HepG2 (cell line): ENCODE results near the gene HOMEZ. TPM values are rescaled to one million over a fixed set of nuclear protein-coding genes. Genes with fewer than 3 reads are reported as not detected.

Experiments
- BCL6 ChIP-seq: IDR thresholded peaks from 2 replicates; pipeline ENCODE4 v1.6.1; 2016; ENCODE audit warnings: missing genetic modification reagents, missing compliant biosample characterization
- HNRNPL ChIP-seq: fragments of 200-400 bp; formaldehyde crosslinking; IDR thresholded peaks from 2 replicates; pipeline ENCODE4 v1.6.1; 2017; ENCODE audit warnings: mild to moderate bottlenecking, low read depth, low read length
- MAF1 ChIP-seq: sonication (generic); formaldehyde crosslinking; IDR thresholded peaks from 2 replicates; pipeline ENCODE4 v1.5.0; 2020; ENCODE audit warnings: missing genetic modification reagents, borderline replicate concordance
- NKX3-1 ChIP-seq: sonication (generic); formaldehyde crosslinking; IDR thresholded peaks from 2 replicates; pipeline ENCODE4 v1.5.0; 2020; ENCODE audit warnings: missing genetic modification reagents
- NR2F6 ChIP-seq, 2 experiments: IDR thresholded peaks; 2 replicates each; pipeline ENCODE4 v1.6.1; 2016; ENCODE audit warnings: antibody characterized with exemption in 1 of 2, mild to moderate bottlenecking in 1 of 2
- SKI ChIP-seq: fragments of 450-650 bp; IDR thresholded peaks from one replicate; pipeline ENCODE4 v1.6.1; 2018; ENCODE audit warnings: mild to moderate bottlenecking; ENCODE audit not compliant: partially characterized antibody
- TBP ChIP-seq: sonication (generic); formaldehyde crosslinking; IDR thresholded peaks from 2 replicates; pipeline ENCODE4 v1.5.0; 2020; ENCODE audit warnings: missing genetic modification reagents
- ZBTB7A ChIP-seq: sonication (generic); formaldehyde crosslinking; IDR thresholded peaks from 2 replicates; pipeline ENCODE4 v1.8.0; 2022; ENCODE audit warnings: mild to moderate bottlenecking, missing genetic modification reagents
- ZNF121 ChIP-seq: sonication (generic); formaldehyde crosslinking; IDR thresholded peaks from 2 replicates; pipeline ENCODE4 v1.5.0; 2020; ENCODE audit warnings: mild to moderate bottlenecking, missing genetic modification reagents
- ZNF337 ChIP-seq: sonication (generic); formaldehyde crosslinking; IDR thresholded peaks from 2 replicates; pipeline ENCODE4 v1.5.1; 2020; ENCODE audit warnings: missing genetic modification reagents, low read depth, mild to moderate bottlenecking, borderline replicate concordance
- ZNF451 ChIP-seq: sonication (generic); formaldehyde crosslinking; IDR thresholded peaks from 2 replicates; pipeline ENCODE4 v1.5.0; 2020; ENCODE audit warnings: mild to moderate bottlenecking, missing genetic modification reagents
- ZNF550 ChIP-seq: sonication (generic); formaldehyde crosslinking; IDR thresholded peaks from 2 replicates; pipeline ENCODE4 v1.4.0; 2020; ENCODE audit warnings: mild to moderate bottlenecking, missing genetic modification reagents, borderline replicate concordance
- ZNF800 ChIP-seq: sonication (generic); formaldehyde crosslinking; IDR thresholded peaks from 2 replicates; pipeline ENCODE4 v1.4.0; 2020; ENCODE audit warnings: missing genetic modification reagents
- polyA plus RNA-seq, 8 experiments: library from polyadenylated mRNA; depleted of rRNA in 3 of 8; stranded (reverse) in 7 of 8; unstranded in 1 of 8; fragments of >200 nt; fragmentation: Illumina TruSeq in 4 of 8; extraction: Trizol in 4 of 8; gene quantifications; 2 replicates each; pipeline versions ENCODE4 v1.2.1 to v1.2.3, GENCODE V29; 2011 to 2016; ENCODE audit warnings: low read depth in 4 of 8, missing spikeins in 1 of 8, mixed read lengths in 1 of 8; ENCODE audit not compliant: insufficient read depth in 1 of 8
- total RNA-seq, 5 experiments: library from RNA; depleted of rRNA; stranded (reverse); fragments of >200 nt; fragmentation: Illumina TruSeq; extraction: Trizol; gene quantifications; 2 replicates each; pipeline ENCODE4 v1.2.3, GENCODE V29; 2016; ENCODE audit warnings: low read depth in 1 of 5
- TF ChIP-seq, protein P1 (sequence below): sonication (generic); formaldehyde crosslinking; IDR thresholded peaks from 2 replicates; pipeline ENCODE4 v1.5.0; 2020; ENCODE audit warnings: mild to moderate bottlenecking, missing genetic modification reagents, borderline replicate concordance
- TF ChIP-seq, protein P2 (sequence below): sonication (generic); formaldehyde crosslinking; IDR thresholded peaks from 2 replicates; pipeline ENCODE4 v1.4.0; 2020; ENCODE audit warnings: missing genetic modification reagents, low read depth, mild to moderate bottlenecking, borderline replicate concordance
- TF ChIP-seq, protein P3 (sequence below): sonication (generic); formaldehyde crosslinking; IDR thresholded peaks from 2 replicates; pipeline ENCODE4 v1.4.0; 2020; ENCODE audit warnings: mild to moderate bottlenecking, low read depth, missing genetic modification reagents

HOMEZ gene
- total and polyA plus RNA-seq, 2 of the 13 experiments (the other 11 are each of a cell fraction or from before 2014, with no cell fraction given): 14.5 to 31.8 TPM

GRCh38 chr14:23321572-23322547 lies 35.9 kb upstream of the HOMEZ start (continued):
- TF ChIP-seq ZBTB7A (CRISPR knock-in tag): peak; percentile 77
- peak; percentile 70 for TF ChIP-seq NKX3-1
- peak; percentile 11; the same call in 1 of the 2 replicates for TF ChIP-seq BCL6 (CRISPR knock-in tag)
- TF ChIP-seq ZNF451 (CRISPR knock-in tag): 0 out of 2 replicates have a peak, but pooled peaks have one; percentile 37
- peak; percentile 67 for TF ChIP-seq ZNF800 (CRISPR knock-in tag)
- TF ChIP-seq, protein P1, sequence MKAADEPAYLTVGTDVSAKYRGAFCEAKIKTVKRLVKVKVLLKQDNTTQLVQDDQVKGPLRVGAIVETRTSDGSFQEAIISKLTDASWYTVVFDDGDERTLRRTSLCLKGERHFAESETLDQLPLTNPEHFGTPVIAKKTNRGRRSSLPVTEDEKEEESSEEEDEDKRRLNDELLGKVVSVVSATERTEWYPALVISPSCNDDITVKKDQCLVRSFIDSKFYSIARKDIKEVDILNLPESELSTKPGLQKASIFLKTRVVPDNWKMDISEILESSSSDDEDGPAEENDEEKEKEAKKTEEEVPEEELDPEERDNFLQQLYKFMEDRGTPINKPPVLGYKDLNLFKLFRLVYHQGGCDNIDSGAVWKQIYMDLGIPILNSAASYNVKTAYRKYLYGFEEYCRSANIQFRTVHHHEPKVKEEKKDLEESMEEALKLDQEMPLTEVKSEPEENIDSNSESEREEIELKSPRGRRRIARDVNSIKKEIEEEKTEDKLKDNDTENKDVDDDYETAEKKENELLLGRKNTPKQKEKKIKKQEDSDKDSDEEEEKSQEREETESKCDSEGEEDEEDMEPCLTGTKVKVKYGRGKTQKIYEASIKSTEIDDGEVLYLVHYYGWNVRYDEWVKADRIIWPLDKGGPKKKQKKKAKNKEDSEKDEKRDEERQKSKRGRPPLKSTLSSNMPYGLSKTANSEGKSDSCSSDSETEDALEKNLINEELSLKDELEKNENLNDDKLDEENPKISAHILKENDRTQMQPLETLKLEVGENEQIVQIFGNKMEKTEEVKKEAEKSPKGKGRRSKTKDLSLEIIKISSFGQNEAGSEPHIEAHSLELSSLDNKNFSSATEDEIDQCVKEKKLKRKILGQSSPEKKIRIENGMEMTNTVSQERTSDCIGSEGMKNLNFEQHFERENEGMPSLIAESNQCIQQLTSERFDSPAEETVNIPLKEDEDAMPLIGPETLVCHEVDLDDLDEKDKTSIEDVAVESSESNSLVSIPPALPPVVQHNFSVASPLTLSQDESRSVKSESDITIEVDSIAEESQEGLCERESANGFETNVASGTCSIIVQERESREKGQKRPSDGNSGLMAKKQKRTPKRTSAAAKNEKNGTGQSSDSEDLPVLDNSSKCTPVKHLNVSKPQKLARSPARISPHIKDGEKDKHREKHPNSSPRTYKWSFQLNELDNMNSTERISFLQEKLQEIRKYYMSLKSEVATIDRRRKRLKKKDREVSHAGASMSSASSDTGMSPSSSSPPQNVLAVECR (CRISPR knock-in tag): peak; percentile 72
- TF ChIP-seq NR2F6 (IDR thresholded peaks at IDR 0.05): peak; percentile 67
- TF ChIP-seq NR2F6 (CRISPR knock-in tag; IDR thresholded peaks at IDR 0.05): peak; percentile 54; the same call in 1 of the 2 replicates
- TF ChIP-seq, protein P2, sequence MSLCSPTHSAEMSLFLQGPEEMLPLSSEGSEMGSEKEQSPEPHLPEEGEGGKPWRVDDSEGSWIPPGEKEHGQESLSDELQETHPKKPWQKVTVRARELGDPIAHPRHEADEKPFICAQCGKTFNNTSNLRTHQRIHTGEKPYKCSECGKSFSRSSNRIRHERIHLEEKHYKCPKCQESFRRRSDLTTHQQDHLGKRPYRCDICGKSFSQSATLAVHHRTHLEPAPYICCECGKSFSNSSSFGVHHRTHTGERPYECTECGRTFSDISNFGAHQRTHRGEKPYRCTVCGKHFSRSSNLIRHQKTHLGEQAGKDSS (CRISPR knock-in tag): 0 out of 2 replicates have a peak, but pooled peaks have one; percentile 34
- TF ChIP-seq ZNF337: no peak
- 0 out of 2 replicates have a peak, but pooled peaks have one; percentile 25 for TF ChIP-seq ZNF550 (CRISPR knock-in tag)
- TF ChIP-seq, protein P3, sequence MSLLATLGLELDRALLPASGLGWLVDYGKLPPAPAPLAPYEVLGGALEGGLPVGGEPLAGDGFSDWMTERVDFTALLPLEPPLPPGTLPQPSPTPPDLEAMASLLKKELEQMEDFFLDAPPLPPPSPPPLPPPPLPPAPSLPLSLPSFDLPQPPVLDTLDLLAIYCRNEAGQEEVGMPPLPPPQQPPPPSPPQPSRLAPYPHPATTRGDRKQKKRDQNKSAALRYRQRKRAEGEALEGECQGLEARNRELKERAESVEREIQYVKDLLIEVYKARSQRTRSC (CRISPR knock-in tag): 0 out of 2 replicates have a peak, but pooled peaks have one; percentile 59
- TF ChIP-seq SKI: peak; percentile 17
- TF ChIP-seq TBP: 0 out of 2 replicates have a peak, but pooled peaks have one; percentile 43
- peak; percentile 95; the same call in 1 of the 2 replicates for TF ChIP-seq MAF1
- peak; percentile 15; the same call in 1 of the 2 replicates for TF ChIP-seq ZNF121
- TF ChIP-seq HNRNPL: peak; percentile 15; the same call in 1 of the 2 replicates
